Spleen (tissue), 11 donors: ENCODE data around the gene DBH. TPM values are rescaled to one million over a fixed set of nuclear protein-coding genes. Genes with fewer than 3 reads are reported as not detected.

Experiments
- DNase-seq: peaks from one replicate; pipeline ENCODE4 v3.0.0-alpha.2; 2020
- H3K27ac ChIP-seq, 8 donors: fragments of 200-600 bp; sonication (generic) in 7 of 8; 1 replicate in 4 of 8; 2 replicates in 4 of 8; pipeline versions ENCODE4 v1.5.0 to v1.8.0; 2016 to 2021; ENCODE audit warnings: inconsistent platforms in 4 of 8, mild to moderate bottlenecking in 4 of 8, moderate library complexity in 1 of 8
- H3K27me3 ChIP-seq, 7 donors: fragments of 200-600 bp; sonication (generic) in 6 of 7; replicated peaks in 1 of 7; 1 replicate in 4 of 7; 2 replicates in 3 of 7; pipeline versions ENCODE4 v1.5.0 to v1.8.0; 2016 to 2021; ENCODE audit warnings: inconsistent platforms in 3 of 7, mild to moderate bottlenecking in 1 of 7
- H3K36me3 ChIP-seq, 6 donors: fragments of 200-600 bp; sonication (generic) in 5 of 6; 1 replicate in 4 of 6; 2 replicates in 2 of 6; pipeline versions ENCODE4 v1.5.0 to v1.8.0; 2016 to 2021; ENCODE audit warnings: inconsistent platforms in 2 of 6
- H3K4me1 ChIP-seq, 6 donors: fragments of 200-600 bp; sonication (generic) in 5 of 6; 1 replicate in 3 of 6; 2 replicates in 3 of 6; pipeline versions ENCODE4 v1.5.0 to v1.8.0; 2016 to 2021; ENCODE audit warnings: inconsistent platforms in 3 of 6
- H3K4me3 ChIP-seq, 8 donors: fragments of 200-600 bp; sonication (generic) in 7 of 8; 1 replicate in 4 of 8; 2 replicates in 4 of 8; pipeline versions ENCODE4 v1.5.0 to v1.8.0; 2016 to 2021; ENCODE audit warnings: inconsistent platforms in 4 of 8, mild to moderate bottlenecking in 4 of 8, moderate library complexity in 2 of 8
- H3K9me3 ChIP-seq, 8 donors: fragments of 200-600 bp; sonication (generic) in 7 of 8; 1 replicate in 4 of 8; 2 replicates in 4 of 8; pipeline versions ENCODE4 v1.5.0 to v1.8.0; 2016 to 2021; ENCODE audit warnings: inconsistent platforms in 4 of 8
- CTCF ChIP-seq, 11 experiments: fragments of 200-600 bp in 7 of 11; fragments of 450-650 bp in 4 of 11; sonication (generic) in 4 of 11; IDR thresholded peaks in 8 of 11; conservative IDR thresholded peaks in 3 of 11; 1 replicate in 7 of 11; 2 replicates in 4 of 11; pipeline versions ENCODE4 v1.4.0 to v1.8.0; 2016 to 2021; ENCODE audit warnings: antibody characterized with exemption in 11 of 11, inconsistent platforms in 4 of 11, mild to moderate bottlenecking in 1 of 11
- POLR2A ChIP-seq, 3 donors: fragments of 450-650 bp; IDR thresholded peaks; one replicate each; pipeline ENCODE4 v1.5.1; 2017; ENCODE audit warnings: antibody characterized with exemption in 3 of 3, mild to moderate bottlenecking in 1 of 3
- POLR2AphosphoS5 ChIP-seq, 3 donors: sonication (generic); formaldehyde crosslinking; IDR thresholded peaks; one replicate each; pipeline ENCODE4 v1.5.1; 2017; ENCODE audit warnings: antibody characterized with exemption in 3 of 3
- WGBS, 5 donors: extraction: QIAGEN DNeasy Blood & Tissue Kit in 3 of 5; methylation state at CpG; one replicate each; pipeline versions ENCODE4 v1.1.5 to v1.1.7; 2013 to 2018; 5-methylcytosine and 5-hydroxymethylcytosine counted together
- intact Hi-C: fragments of 100-400 bp; cut with DNase I; formaldehyde crosslinking; loops from one replicate; pipeline ENCODE4 v1.15.0; 2023; ENCODE audit warnings: low total_unique reads
- polyA plus RNA-seq, 3 donors: library from polyadenylated mRNA; stranded (reverse); fragments of 200-250 nt; gene quantifications; one replicate each; pipeline ENCODE4 v1.2.1, GENCODE V29; 2013
- total RNA-seq, 7 donors: library from RNA; depleted of rRNA in 3 of 7; stranded (reverse); fragments of >200 nt in 3 of 7; fragmentation: NEBNext Ultra II Directional in 4 of 7; extraction: Animal tissue kit (Norgen Biotek cat#: 25700) in 4 of 7; gene quantifications; one replicate each; pipeline versions ENCODE4 v1.1.0 to v1.2.1, GENCODE V29; 2016 to 2021
- donor health status: healthy with polysubstance abuse.
- donor health status: DM: no; HTN: no; CAD: no; lungs with moderate emphysema.
- donor health status: DM: no; HTN: no; CAD: no.
- donor health status: Bipolar disorder and iron deficiency.
- donor health status: healthy.
- donor health status: DM: no; HTN: no; CAD: no.
- donor health status: DM: yes; HTN: yes; CAD: no.

Gene DBH
- total and polyA plus RNA-seq, 10 donors, result 0.03 to 1.2 (median 0.32) TPM; not detected in 2

DNA sequence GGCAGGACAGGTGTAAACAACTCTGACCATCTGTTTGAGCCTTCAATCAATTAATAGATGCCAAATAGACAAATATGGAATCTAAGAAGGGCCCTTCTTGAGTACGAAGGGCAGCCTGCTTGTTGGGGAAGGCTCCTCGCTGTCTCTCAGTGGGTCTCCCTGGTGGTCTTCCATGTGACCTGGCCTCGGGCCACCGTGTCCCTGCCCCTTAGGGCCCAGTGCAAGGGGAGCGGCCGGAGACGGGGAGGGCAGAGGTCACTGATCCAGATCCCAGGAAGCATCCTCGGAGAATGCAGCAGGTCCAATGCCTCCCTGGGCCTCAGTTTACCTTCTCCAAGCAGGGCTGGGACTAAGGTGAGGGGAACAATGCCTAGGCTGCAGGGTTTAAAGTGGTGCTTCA is 2.5 kb downstream of the DBH start:
- intact Hi-C loops, result no loop called here
- 44 to 97% (median 73%) methylated on average over 8 of the region's 8 CpGs for WGBS, 5 donors
- H3K4me3 ChIP-seq, result no peak overlapping the region
- no peak overlapping the region for H3K27ac ChIP-seq
- TF ChIP-seq POLR2A (IDR thresholded peaks at IDR 0.05), result no peak
- no peak for TF ChIP-seq POLR2AphosphoS5 (IDR thresholded peaks at IDR 0.05)
- no peak for TF ChIP-seq CTCF (IDR thresholded peaks at IDR 0.05 in 8 of 11, conservative IDR thresholded peaks at IDR 0.05 in 3 of 11)
- DNase-seq, result no peak
- no peaks in the 10 kb centered on the region for H3K36me3 ChIP-seq
- H3K9me3 ChIP-seq, result no peaks in the 10 kb centered on the region
- peaks cover 0 to 49% (median 0%) of the 10 kb centered on the region in 7 donors for H3K27me3 ChIP-seq
- H3K4me1 ChIP-seq, result peaks cover 0 to 37% (median 8%) of the 10 kb centered on the region in 6 donors

- H3K9me3 ChIP-seq, result no peaks in the 10 kb centered on the region
- H3K27ac ChIP-seq, result no peak overlapping the region
- no peak for DNase-seq
- H3K4me1 ChIP-seq, result peaks cover 0 to 28% (median 3%) of the 10 kb centered on the region in 6 donors
- TF ChIP-seq POLR2AphosphoS5 (IDR thresholded peaks at IDR 0.05) (no peak), POLR2A (IDR thresholded peaks at IDR 0.05) (no peak), CTCF (IDR thresholded peaks at IDR 0.05 in 8 of 11, conservative IDR thresholded peaks at IDR 0.05 in 3 of 11) (no peak)
- intact Hi-C loops, result no loop called here
- WGBS, 5 donors, result 77 to 90% (median 85%) methylated on average over 4 to 8 of the region's 8 CpGs
- peaks cover 0 to 49% (median 0%) of the 10 kb centered on the region in 7 donors for H3K27me3 ChIP-seq
- H3K4me3 ChIP-seq, result no peak overlapping the region
- H3K36me3 ChIP-seq, result no peaks in the 10 kb centered on the region
Observed at GRCh38 chr9:133639613-133640012, 3.5 kb downstream of the DBH start.

DNA sequence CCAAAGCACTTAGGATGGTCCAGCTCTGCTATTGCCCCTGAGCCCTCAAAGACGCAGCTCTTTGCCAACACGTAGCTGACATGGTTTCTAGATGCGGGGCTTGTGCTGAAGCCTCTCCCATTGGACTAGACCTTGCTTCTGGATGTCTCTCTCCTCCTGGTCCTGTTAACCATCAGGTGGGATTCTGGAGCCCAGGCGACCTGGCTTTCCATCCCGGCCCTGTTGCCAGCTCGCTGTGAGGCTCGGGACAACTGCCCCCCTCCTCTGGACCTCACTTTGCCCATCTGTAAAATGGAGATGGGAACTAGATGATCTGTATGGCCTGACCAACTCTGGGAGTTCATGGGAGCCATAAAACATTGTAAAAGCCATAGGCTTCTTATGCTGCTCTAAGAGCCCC is 4.0 kb downstream of the DBH start:
- DNase-seq, result no peak
- 86 to 97% (median 89%) methylated on average over 7 of the region's 7 CpGs for WGBS, 5 donors
- Histone ChIP-seq H3K27ac (no peak overlapping the region), H3K9me3 (no peaks in the 10 kb centered on the region), H3K4me3 (no peak overlapping the region), H3K27me3 (peaks cover 0 to 46% (median 0%) of the 10 kb centered on the region in 7 donors), H3K36me3 (no peaks in the 10 kb centered on the region), H3K4me1 (peaks cover 0 to 25% (median 0%) of the 10 kb centered on the region in 6 donors)
- TF ChIP-seq POLR2A (IDR thresholded peaks at IDR 0.05) (no peak), CTCF (IDR thresholded peaks at IDR 0.05 in 8 of 11, conservative IDR thresholded peaks at IDR 0.05 in 3 of 11) (no peak), POLR2AphosphoS5 (IDR thresholded peaks at IDR 0.05) (no peak)
- intact Hi-C loops, result no loop called here

DNA sequence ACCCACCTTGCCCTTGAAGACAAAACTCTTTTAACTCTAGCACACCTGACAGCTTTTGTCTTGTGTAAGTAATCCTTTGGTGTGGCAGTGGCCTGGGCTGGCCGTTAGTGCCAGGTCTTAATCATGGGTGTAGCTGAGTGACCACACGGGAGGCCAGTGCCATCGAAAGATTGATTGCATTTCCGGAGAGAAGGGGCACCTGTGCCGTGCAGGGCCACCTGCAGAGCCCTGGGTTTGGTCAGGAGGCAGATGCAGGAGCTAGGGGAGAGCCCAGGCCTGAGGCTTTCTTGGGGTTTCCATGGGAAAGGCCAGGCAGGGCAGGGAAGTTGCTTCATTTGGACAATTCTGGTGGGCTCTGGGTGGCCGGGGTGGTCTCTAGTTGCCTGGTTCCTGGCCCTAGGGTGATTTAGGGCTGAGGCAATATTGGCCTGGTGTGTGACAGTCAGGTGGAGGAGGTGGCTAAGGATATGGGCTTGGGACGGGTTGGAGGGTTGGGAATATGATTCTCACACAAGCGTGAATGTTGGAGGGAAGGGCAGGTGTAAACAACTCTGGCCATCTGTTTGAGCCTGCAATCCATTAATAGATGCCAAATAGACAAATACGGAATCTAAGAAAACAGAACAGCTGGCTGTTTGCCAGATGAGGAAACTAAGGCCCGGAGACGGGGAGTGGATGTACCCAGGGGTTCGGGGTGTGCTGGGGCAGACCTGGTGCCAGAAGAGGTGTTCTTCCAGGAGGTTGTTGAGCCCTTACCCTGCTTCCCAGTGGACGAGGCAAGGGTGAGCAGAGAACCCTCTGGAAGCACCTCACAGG is 4.6 kb downstream of the DBH start:
- intact Hi-C loops, result no loop called here
- no peaks in the 10 kb centered on the region for H3K36me3 ChIP-seq
- WGBS, 5 donors, result 83 to 89% (median 84%) methylated on average over 11 to 13 of the region's 13 CpGs
- TF ChIP-seq POLR2A (IDR thresholded peaks at IDR 0.05), result no peak
- no peaks in the 10 kb centered on the region for H3K9me3 ChIP-seq
- no peak overlapping the region for H3K27ac ChIP-seq
- no peak for DNase-seq
- H3K27me3 ChIP-seq, result peaks cover 0 to 46% (median 0%) of the 10 kb centered on the region in 7 donors
- no peak overlapping the region for H3K4me3 ChIP-seq
- H3K4me1 ChIP-seq, result peaks cover 0 to 19% (median 0%) of the 10 kb centered on the region in 6 donors
